ENCODE measurements around the gene DCAF12L1. TPM values are rescaled to one million over a fixed set of nuclear protein-coding genes. Genes with fewer than 3 reads are reported as not detected.
A peak's percentile ranks its signal among the peaks of the same experiment; 100 is the strongest.

DCAF12L1 gene
- total and polyA plus RNA-seq, 2 donors (not counting 3 experiments of a cell fraction or from before 2014, with no cell fraction given): 23.2 to 23.5 TPM

- H3K4me3 ChIP-seq (replicated peaks in 1 of 3; ENCODE audit: insufficient read depth in 1 of 3, low read depth in 1 of 3, low read length in 3 of 3): peak overlapping the region in 2 of 3 experiments; percentile 52 to 58
- ChIA-PET POLR2A (no interaction called here), CTCF (no interaction called here)
- no peaks in the 10 kb centered on the region for H3K36me3 ChIP-seq (ENCODE audit: control insufficient read depth in 2 of 2, extremely low read depth in 1 of 2, insufficient read depth in 2 of 2, low read length in 2 of 2)
- intact Hi-C loops (cut with micrococcal nuclease): no loop called here
- H3K79me2 ChIP-seq (ENCODE audit: control insufficient read depth, insufficient read depth, low read length): peaks cover 2% of the 10 kb centered on the region
- H3K27me3 ChIP-seq (ENCODE audit: control insufficient read depth in 2 of 2, insufficient read depth in 2 of 2, low read length in 2 of 2): no peaks in the 10 kb centered on the region
- TF ChIP-seq JUN (IDR thresholded peaks at IDR 0.05; ENCODE audit: borderline replicate concordance, insufficient read depth, insufficient read length, low read depth): no peak
- TF ChIP-seq POLR2A (IDR thresholded peaks at IDR 0.05; ENCODE audit: low read depth, low read length): no peak
- TF ChIP-seq EZH2 (IDR thresholded peaks at IDR 0.05; ENCODE audit: borderline replicate concordance, low read depth, low read length, severe bottlenecking): no peak
- no peak for TF ChIP-seq CTCF (IDR thresholded peaks at IDR 0.05; ENCODE audit: extremely low read depth in 1 of 2, insufficient read depth in 1 of 2, low read depth in 1 of 2, low read length in 2 of 2)
- TF ChIP-seq POLR2AphosphoS5 (IDR thresholded peaks at IDR 0.05; ENCODE audit: insufficient read depth, low read depth, low read length): no peak
- TF ChIP-seq GATA2 (IDR thresholded peaks at IDR 0.05; ENCODE audit: insufficient read depth, insufficient read length, low read depth, low read length): no peak
- no peak for TF ChIP-seq FOS (IDR thresholded peaks at IDR 0.05; ENCODE audit: borderline replicate concordance, insufficient read depth, low read length)
- TF ChIP-seq MAX (IDR thresholded peaks at IDR 0.05; ENCODE audit: insufficient read depth, insufficient read length): no peak
- TF ChIP-seq MYC (IDR thresholded peaks at IDR 0.05; ENCODE audit: low read depth, low read length): no peak
- H4K20me1 ChIP-seq (replicated peaks; ENCODE audit: control insufficient read depth, extremely low read depth, insufficient read depth, low read length): no peaks in the 10 kb centered on the region
- dilution Hi-C loops (cut with MboI; ENCODE audit: extremely low pct_ligation_motif_present, low sequenced_read_pairs): no loop called here
- no peaks in the 10 kb centered on the region for H3K9me1 ChIP-seq (replicated peaks; ENCODE audit: control insufficient read depth, extremely low read depth, insufficient read depth, low read length)
- no peak overlapping the region for H3K9ac ChIP-seq (replicated peaks; ENCODE audit: extremely low read depth, insufficient read depth, low read length)
- H3K4me2 ChIP-seq (ENCODE audit: insufficient read depth, low read length): peak overlapping the region; percentile 64
- no TSS peak for BruUV-seq (replicated peaks)
- DNase-seq (ENCODE audit: low read depth, low spot score): no peak
- H3K27ac ChIP-seq (ENCODE audit: insufficient read depth, low read depth, low read length): no peak overlapping the region
- H3K4me1 ChIP-seq (ENCODE audit: control insufficient read depth, extremely low read depth, insufficient read depth, low read length): peaks cover 6% of the 10 kb centered on the region
- H3K9me3 ChIP-seq (replicated peaks; ENCODE audit: control insufficient read depth, insufficient read depth, low read length): no peaks in the 10 kb centered on the region
- FAIRE-seq: no peak
- H2AFZ ChIP-seq (ENCODE audit: low read depth, low read length): no peak overlapping the region
Observed at GRCh38 chrX:126551306-126551705, 1.3 kb downstream of the DCAF12L1 start.
